HEK293 (cell line): Measurements from ENCODE around the gene METTL26.

ENCODE experiments used
- GLI4 ChIP-seq: fragments of 450-650 bp; formaldehyde crosslinking; IDR thresholded peaks from 2 replicates; pipeline ENCODE4 v1.5.1; 2016; ENCODE audit warnings: missing biosample characterization, missing genetic modification characterization
- HIC1 ChIP-seq: fragments of 450-650 bp; formaldehyde crosslinking; IDR thresholded peaks from 2 replicates; pipeline ENCODE4 v1.5.1; 2016; ENCODE audit warnings: missing biosample characterization, missing genetic modification characterization
- KLF1 ChIP-seq: fragments of 450-650 bp; formaldehyde crosslinking; IDR thresholded peaks from 2 replicates; pipeline ENCODE4 v1.5.1; 2016; ENCODE audit warnings: missing biosample characterization, missing genetic modification characterization
- OVOL3 ChIP-seq: fragments of 450-650 bp; formaldehyde crosslinking; IDR thresholded peaks from 2 replicates; pipeline ENCODE4 v1.5.1; 2016; ENCODE audit warnings: missing biosample characterization, missing genetic modification characterization
- SP2 ChIP-seq: fragments of 450-650 bp; formaldehyde crosslinking; IDR thresholded peaks from 2 replicates; pipeline ENCODE4 v1.5.1; 2016; ENCODE audit warnings: missing biosample characterization, missing genetic modification characterization
- SP7 ChIP-seq: fragments of 450-650 bp; formaldehyde crosslinking; IDR thresholded peaks from 2 replicates; pipeline ENCODE4 v1.5.1; 2016; ENCODE audit warnings: missing biosample characterization, missing genetic modification characterization
- ZBTB48 ChIP-seq: fragments of 450-650 bp; formaldehyde crosslinking; IDR thresholded peaks from 2 replicates; pipeline ENCODE4 v1.5.1; 2016; ENCODE audit warnings: missing biosample characterization, missing genetic modification characterization
- ZBTB7A ChIP-seq: fragments of 450-650 bp; formaldehyde crosslinking; IDR thresholded peaks from 2 replicates; pipeline ENCODE4 v1.5.1; 2016; ENCODE audit warnings: low read depth, missing biosample characterization, missing genetic modification characterization
- ZIC2 ChIP-seq: fragments of 450-650 bp; formaldehyde crosslinking; IDR thresholded peaks from 2 replicates; pipeline ENCODE4 v1.5.1; 2016; ENCODE audit warnings: missing biosample characterization, missing genetic modification characterization
- ZNF146 ChIP-seq: fragments of 450-650 bp; formaldehyde crosslinking; IDR thresholded peaks from 2 replicates; pipeline ENCODE4 v1.5.1; 2016; ENCODE audit warnings: missing biosample characterization, missing genetic modification characterization
- ZNF155 ChIP-seq: fragments of 450-650 bp; formaldehyde crosslinking; IDR thresholded peaks from 2 replicates; pipeline ENCODE4 v1.5.1; 2016; ENCODE audit warnings: missing biosample characterization, missing genetic modification characterization
- ZNF2 ChIP-seq: fragments of 450-650 bp; formaldehyde crosslinking; IDR thresholded peaks from 2 replicates; pipeline ENCODE4 v1.5.1; 2016; ENCODE audit warnings: missing biosample characterization, missing genetic modification characterization
- ZNF202 ChIP-seq: fragments of 450-650 bp; formaldehyde crosslinking; IDR thresholded peaks from 2 replicates; pipeline ENCODE4 v1.5.1; 2016; ENCODE audit warnings: missing biosample characterization, missing genetic modification characterization, borderline replicate concordance
- ZNF366 ChIP-seq: fragments of 450-650 bp; formaldehyde crosslinking; conservative IDR thresholded peaks from 2 replicates; pipeline ENCODE4 v1.5.1; 2016; ENCODE audit warnings: missing biosample characterization, missing genetic modification characterization
- ZNF549 ChIP-seq: fragments of 450-650 bp; IDR thresholded peaks from 2 replicates; pipeline ENCODE4 v1.5.1; 2018; ENCODE audit warnings: missing biosample characterization, missing genetic modification characterization, mild to moderate bottlenecking, inconsistent platforms, moderate library complexity
- ZNF561 ChIP-seq: fragments of 450-650 bp; IDR thresholded peaks from 2 replicates; pipeline ENCODE4 v1.5.1; 2018; ENCODE audit warnings: missing biosample characterization, missing genetic modification characterization, borderline replicate concordance
- ZNF600 ChIP-seq: fragments of 450-650 bp; formaldehyde crosslinking; IDR thresholded peaks from 2 replicates; pipeline ENCODE4 v1.5.1; 2016; ENCODE audit warnings: missing biosample characterization, missing genetic modification characterization
- ZNF623 ChIP-seq: fragments of 450-650 bp; formaldehyde crosslinking; IDR thresholded peaks from 2 replicates; pipeline ENCODE4 v1.5.1; 2016; ENCODE audit warnings: missing biosample characterization, missing genetic modification characterization
- ZNF677 ChIP-seq: fragments of 450-650 bp; IDR thresholded peaks from 2 replicates; pipeline ENCODE4 v1.5.0; 2018; ENCODE audit warnings: missing biosample characterization, mild to moderate bottlenecking, missing genetic modification characterization, moderate library complexity
- ZNF768 ChIP-seq: fragments of 450-650 bp; formaldehyde crosslinking; IDR thresholded peaks from 2 replicates; pipeline ENCODE4 v1.5.1; 2018; ENCODE audit warnings: missing biosample characterization, mild to moderate bottlenecking, missing genetic modification characterization
- ZNF837 ChIP-seq: fragments of 450-650 bp; formaldehyde crosslinking; IDR thresholded peaks from 2 replicates; pipeline ENCODE4 v1.5.1; 2016; ENCODE audit warnings: missing biosample characterization, missing genetic modification characterization
- ZSCAN23 ChIP-seq: fragments of 450-650 bp; formaldehyde crosslinking; IDR thresholded peaks from 2 replicates; pipeline ENCODE4 v1.5.1; 2016; ENCODE audit warnings: missing biosample characterization, missing genetic modification characterization
- TF ChIP-seq, protein P1 (sequence below): fragments of 450-650 bp; formaldehyde crosslinking; IDR thresholded peaks from 2 replicates; pipeline ENCODE4 v1.5.1; 2016; ENCODE audit warnings: missing biosample characterization, missing genetic modification characterization, borderline replicate concordance
- TF ChIP-seq, protein P2 (sequence below): fragments of 450-650 bp; formaldehyde crosslinking; IDR thresholded peaks from 2 replicates; pipeline ENCODE4 v1.5.1; 2017; ENCODE audit warnings: missing biosample characterization, missing genetic modification characterization
- TF ChIP-seq, protein P3 (sequence below): fragments of 450-650 bp; IDR thresholded peaks from 2 replicates; pipeline ENCODE4 v1.5.1; 2018; ENCODE audit warnings: missing biosample characterization, missing genetic modification characterization

Gene METTL26

DNA sequence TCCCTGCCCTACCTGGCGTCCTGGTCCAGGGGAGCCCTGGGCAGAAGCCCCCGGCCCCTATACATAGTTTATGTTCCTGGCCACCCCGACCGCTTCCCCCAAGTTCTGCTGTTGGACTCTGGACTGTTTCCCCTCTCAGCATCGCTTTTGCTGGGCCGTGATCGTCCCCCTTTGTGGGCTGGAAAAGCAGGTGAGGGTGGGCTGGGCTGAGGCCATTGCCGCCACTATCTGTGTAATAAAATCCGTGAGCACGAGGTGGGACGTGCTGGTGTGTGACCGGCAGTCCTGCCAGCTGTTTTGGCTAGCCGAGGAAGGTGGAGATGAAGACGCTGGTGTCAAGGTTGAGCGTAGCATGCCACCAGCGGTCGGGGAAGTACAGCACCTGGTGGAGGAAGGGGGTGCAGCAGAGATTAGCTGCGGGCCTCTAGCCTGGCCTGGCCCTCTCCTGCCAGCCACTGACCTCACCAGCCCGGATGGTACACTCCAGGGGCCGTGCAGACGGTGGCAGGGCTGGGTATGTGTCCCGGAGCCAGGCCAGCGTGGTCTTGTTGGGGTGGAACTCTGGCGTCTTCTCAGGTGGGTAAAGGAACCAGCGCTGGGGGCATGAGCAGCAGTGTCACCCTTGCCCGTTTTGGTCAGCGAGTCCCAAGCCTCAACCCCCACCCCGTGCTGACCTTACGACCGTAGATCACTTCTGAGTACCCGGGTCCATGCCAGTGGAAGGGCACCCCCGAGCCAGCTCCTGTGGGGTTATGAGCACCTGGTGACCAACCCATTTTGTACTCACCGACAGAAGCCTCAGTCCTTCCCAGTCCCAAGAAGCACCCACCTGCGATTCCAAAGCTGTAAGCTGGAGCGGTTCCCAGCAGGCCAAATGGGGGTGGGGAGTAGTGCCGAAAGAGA is 46.6 kb upstream of the METTL26 start (continued):
- TF ChIP-seq HIC1 (tag by site-specific recombination) (peak; percentile 96), ZNF202 (tag by site-specific recombination) (no peak), ZNF600 (tag by site-specific recombination) (peak; percentile 86), ZNF549 (tag by site-specific recombination) (no peak), ZNF155 (no peak), ZNF837 (tag by site-specific recombination) (peak; percentile 30; the same call in 1 of the 2 replicates), ZBTB48 (tag by site-specific recombination) (0 out of 2 replicates have a peak, but pooled peaks have one; percentile 21), ZIC2 (0 out of 2 replicates have a peak, but pooled peaks have one; percentile 2), KLF1 (tag by site-specific recombination) (peak; percentile 37; the same call in 1 of the 2 replicates), OVOL3 (tag by site-specific recombination) (peak; percentile 62; the same call in 1 of the 2 replicates), ZNF561 (tag by site-specific recombination) (peak; percentile 20; the same call in 1 of the 2 replicates), ZNF623 (tag by site-specific recombination) (0 out of 2 replicates have a peak, but pooled peaks have one; percentile 3), SP2 (peak; percentile 40; the same call in 1 of the 2 replicates), ZBTB7A (tag by site-specific recombination) (peak; percentile 73; the same call in 1 of the 2 replicates), SP7 (no peak), GLI4 (tag by site-specific recombination) (0 out of 2 replicates have a peak, but pooled peaks have one; percentile 23), ZSCAN23 (0 out of 2 replicates have a peak, but pooled peaks have one; percentile 17), ZNF768 (0 out of 2 replicates have a peak, but pooled peaks have one; percentile 2), ZNF366 (tag by site-specific recombination) (no peak), ZNF677 (tag by site-specific recombination) (no peak), ZNF146 (tag by site-specific recombination) (peak; percentile 1; the same call in 1 of the 2 replicates), ZNF2 (tag by site-specific recombination) (peak; percentile 56; the same call in 1 of the 2 replicates)
- TF ChIP-seq, protein P1, sequence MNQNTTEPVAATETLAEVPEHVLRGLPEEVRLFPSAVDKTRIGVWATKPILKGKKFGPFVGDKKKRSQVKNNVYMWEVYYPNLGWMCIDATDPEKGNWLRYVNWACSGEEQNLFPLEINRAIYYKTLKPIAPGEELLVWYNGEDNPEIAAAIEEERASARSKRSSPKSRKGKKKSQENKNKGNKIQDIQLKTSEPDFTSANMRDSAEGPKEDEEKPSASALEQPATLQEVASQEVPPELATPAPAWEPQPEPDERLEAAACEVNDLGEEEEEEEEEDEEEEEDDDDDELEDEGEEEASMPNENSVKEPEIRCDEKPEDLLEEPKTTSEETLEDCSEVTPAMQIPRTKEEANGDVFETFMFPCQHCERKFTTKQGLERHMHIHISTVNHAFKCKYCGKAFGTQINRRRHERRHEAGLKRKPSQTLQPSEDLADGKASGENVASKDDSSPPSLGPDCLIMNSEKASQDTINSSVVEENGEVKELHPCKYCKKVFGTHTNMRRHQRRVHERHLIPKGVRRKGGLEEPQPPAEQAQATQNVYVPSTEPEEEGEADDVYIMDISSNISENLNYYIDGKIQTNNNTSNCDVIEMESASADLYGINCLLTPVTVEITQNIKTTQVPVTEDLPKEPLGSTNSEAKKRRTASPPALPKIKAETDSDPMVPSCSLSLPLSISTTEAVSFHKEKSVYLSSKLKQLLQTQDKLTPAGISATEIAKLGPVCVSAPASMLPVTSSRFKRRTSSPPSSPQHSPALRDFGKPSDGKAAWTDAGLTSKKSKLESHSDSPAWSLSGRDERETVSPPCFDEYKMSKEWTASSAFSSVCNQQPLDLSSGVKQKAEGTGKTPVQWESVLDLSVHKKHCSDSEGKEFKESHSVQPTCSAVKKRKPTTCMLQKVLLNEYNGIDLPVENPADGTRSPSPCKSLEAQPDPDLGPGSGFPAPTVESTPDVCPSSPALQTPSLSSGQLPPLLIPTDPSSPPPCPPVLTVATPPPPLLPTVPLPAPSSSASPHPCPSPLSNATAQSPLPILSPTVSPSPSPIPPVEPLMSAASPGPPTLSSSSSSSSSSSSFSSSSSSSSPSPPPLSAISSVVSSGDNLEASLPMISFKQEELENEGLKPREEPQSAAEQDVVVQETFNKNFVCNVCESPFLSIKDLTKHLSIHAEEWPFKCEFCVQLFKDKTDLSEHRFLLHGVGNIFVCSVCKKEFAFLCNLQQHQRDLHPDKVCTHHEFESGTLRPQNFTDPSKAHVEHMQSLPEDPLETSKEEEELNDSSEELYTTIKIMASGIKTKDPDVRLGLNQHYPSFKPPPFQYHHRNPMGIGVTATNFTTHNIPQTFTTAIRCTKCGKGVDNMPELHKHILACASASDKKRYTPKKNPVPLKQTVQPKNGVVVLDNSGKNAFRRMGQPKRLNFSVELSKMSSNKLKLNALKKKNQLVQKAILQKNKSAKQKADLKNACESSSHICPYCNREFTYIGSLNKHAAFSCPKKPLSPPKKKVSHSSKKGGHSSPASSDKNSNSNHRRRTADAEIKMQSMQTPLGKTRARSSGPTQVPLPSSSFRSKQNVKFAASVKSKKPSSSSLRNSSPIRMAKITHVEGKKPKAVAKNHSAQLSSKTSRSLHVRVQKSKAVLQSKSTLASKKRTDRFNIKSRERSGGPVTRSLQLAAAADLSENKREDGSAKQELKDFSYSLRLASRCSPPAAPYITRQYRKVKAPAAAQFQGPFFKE = peak; percentile 43; the same call in 1 of the 2 replicates
- TF ChIP-seq, protein P2, sequence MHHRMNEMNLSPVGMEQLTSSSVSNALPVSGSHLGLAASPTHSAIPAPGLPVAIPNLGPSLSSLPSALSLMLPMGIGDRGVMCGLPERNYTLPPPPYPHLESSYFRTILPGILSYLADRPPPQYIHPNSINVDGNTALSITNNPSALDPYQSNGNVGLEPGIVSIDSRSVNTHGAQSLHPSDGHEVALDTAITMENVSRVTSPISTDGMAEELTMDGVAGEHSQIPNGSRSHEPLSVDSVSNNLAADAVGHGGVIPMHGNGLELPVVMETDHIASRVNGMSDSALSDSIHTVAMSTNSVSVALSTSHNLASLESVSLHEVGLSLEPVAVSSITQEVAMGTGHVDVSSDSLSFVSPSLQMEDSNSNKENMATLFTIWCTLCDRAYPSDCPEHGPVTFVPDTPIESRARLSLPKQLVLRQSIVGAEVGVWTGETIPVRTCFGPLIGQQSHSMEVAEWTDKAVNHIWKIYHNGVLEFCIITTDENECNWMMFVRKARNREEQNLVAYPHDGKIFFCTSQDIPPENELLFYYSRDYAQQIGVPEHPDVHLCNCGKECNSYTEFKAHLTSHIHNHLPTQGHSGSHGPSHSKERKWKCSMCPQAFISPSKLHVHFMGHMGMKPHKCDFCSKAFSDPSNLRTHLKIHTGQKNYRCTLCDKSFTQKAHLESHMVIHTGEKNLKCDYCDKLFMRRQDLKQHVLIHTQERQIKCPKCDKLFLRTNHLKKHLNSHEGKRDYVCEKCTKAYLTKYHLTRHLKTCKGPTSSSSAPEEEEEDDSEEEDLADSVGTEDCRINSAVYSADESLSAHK (tag by site-specific recombination) = 0 out of 2 replicates have a peak, but pooled peaks have one; percentile 11
- TF ChIP-seq, protein P3, sequence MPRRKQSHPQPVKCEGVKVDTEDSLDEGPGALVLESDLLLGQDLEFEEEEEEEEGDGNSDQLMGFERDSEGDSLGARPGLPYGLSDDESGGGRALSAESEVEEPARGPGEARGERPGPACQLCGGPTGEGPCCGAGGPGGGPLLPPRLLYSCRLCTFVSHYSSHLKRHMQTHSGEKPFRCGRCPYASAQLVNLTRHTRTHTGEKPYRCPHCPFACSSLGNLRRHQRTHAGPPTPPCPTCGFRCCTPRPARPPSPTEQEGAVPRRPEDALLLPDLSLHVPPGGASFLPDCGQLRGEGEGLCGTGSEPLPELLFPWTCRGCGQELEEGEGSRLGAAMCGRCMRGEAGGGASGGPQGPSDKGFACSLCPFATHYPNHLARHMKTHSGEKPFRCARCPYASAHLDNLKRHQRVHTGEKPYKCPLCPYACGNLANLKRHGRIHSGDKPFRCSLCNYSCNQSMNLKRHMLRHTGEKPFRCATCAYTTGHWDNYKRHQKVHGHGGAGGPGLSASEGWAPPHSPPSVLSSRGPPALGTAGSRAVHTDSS (tag by site-specific recombination) = peak; percentile 77
